Measurements from ENCODE around the gene SLFN5. TPM values are rescaled to one million over a fixed set of nuclear protein-coding genes. Genes with fewer than 3 reads are reported as not detected.
"Not testable (repeated sequence)": the region's sequence is repeated elsewhere in the genome, so short reads cannot be mapped to it uniquely, and the experiment has no call there.

Gene SLFN5
- total RNA-seq, 1 experiment from 2014 or later = 68.5 TPM

DNA sequence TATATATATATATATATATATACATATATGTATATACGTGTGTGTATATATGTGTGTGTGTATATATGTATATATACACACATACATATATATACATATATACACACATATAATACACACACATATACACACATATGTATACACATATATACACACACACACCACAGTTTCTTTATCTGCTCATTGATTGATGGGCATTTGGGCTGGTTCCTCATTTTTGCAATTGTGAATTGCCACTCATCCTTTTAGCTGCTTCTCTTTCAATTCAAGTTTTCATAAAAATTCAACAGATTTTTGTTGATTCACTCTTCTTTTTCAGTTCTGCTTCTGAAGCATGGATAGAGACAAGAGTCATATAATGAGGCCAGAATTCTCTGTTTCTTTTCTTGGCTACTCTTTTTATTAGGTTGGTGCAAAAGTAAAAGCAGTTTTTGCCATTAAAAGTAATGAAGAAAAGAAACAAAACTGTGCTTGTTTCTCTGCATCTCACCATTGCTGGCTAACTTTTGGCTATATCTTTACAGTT is 44.5 kb downstream of the SLFN5 start:
- no peak for DNase-seq (ENCODE audit: extremely low read depth, low read depth)

DNA sequence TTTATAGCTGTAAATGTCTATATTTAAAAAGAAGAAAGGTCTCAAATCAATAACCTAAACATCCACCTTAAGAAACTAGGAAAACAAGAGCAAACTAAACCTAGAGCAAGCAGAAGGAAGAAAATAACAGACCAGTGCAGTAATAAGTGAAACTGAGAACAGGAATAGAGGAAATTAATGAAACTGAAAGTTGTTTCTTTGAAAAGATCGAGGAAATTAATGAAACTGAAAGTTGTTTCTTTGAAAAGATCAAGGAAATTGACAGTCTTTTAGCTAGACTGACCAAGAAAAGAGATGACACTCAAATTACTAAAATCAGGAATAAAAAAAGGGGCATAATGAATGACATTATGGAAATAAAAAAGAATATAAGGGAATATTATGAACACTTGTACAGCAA is 46.4 kb downstream of the SLFN5 start:
- no peak for DNase-seq (ENCODE audit: extremely low read depth, low read depth)

DNA sequence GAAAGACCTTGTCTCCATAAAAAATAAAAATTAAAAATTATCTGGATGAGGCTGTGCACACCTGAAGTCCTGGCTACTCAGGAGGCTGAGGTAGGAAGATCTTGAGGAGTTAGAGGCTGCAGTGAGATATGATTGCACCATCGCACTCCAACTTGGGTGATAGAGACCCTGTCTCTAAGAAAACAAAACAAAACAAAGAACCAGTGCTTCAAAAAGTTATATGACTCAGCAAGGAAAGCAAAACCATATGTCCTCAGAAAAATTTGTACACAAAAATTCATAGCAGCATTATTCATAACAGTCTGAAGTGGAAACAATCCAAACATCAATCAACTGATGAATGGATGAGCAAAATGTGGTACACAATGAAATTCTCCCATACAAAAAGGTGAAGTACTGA is 48.9 kb downstream of the SLFN5 start:
- no peak for DNase-seq (ENCODE audit: extremely low read depth, low read depth)

DNA sequence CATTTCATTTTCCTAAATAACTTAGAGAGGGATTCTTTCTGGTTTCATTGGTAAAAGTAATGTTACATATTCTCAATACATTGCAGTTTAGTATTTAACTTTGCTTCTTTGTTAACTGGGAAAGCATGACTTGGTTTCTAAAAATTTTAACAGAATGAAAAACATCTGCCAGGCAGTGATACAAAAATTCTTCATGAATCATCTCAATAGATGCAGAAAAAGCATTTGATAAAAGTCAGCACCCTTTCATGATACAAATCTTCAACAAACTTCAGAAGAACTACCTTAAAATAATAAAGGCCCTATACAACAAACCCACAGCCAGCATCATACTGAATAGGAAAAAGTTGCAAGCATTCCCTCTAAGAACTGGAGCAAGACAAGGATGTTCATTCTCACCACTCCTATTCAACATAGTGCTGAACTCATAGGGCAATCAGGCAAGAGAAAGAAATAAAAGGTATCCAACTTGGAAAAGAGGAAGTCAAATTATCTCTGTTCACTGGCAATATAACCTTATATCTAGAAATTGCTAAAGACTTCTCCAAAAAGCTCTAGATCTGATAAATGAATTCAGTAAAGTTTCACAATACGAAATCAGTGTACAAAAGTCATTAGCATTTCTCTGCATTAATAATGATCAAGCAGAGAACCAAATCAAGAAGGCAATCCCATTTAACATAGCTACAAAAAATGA is 50.4 kb downstream of the SLFN5 start:
- DNase-seq (ENCODE audit: extremely low read depth, low read depth) = no peak

DNA sequence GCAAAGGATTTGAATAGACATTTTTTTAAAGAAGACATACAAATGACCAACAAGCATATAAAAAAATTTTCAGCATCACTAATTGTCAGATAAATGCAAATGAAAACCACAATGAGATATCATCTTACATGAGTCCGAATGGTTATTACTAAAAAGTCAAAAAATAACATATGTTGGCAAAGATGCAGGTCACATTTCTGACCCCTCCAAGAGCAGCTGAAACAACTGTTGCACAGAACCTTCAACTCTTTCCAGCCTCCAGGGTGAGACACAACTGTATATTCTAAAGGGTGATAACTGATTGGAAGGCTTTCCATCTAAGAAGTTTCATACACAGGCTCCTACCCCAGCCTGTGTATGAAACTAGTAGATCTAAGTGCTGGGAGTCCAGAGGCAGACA is 51.9 kb downstream of the SLFN5 start:
- no peak for DNase-seq (ENCODE audit: extremely low read depth, low read depth)

DNA sequence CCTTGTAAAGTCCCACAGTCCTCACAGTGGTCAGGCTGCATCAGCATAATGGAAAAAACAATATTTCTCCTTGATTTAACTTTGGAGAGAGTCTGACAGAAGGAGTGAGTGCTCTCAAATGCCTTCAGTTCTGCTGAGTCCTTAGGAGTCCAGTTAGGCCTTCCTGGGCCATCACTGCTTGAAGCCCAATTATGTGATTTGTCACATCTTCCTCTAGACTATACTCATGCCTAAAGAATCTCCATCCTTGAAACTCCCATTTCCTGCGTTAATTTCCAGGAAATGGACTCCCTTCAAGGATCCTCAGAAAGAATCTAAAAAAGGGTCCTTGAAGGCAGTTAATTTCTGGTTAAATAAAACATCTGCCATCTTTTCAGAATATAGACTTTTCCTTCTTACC is 52.8 kb downstream of the SLFN5 start:
- no peak for DNase-seq (ENCODE audit: extremely low read depth, low read depth)

DNA sequence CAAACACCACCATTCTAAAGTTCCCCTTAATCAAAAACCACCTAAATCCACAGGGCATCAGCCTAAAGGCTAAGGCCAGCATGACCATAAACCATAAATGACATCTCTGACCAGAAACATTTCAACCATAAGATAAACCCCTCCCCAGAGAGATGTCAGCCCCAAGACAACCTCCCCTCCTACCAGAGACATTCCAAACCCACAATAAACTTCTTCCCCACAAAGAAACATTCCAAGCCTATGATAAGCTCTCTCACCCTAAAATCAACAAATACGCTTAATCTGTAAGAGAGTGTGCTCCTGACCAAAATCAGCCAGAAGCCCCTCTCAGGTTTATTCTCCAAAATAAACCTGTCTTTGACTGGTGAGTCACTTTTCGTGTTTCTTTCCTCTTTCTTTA is 54.8 kb downstream of the SLFN5 start:
- no peak for DNase-seq (ENCODE audit: extremely low read depth, low read depth)

DNA sequence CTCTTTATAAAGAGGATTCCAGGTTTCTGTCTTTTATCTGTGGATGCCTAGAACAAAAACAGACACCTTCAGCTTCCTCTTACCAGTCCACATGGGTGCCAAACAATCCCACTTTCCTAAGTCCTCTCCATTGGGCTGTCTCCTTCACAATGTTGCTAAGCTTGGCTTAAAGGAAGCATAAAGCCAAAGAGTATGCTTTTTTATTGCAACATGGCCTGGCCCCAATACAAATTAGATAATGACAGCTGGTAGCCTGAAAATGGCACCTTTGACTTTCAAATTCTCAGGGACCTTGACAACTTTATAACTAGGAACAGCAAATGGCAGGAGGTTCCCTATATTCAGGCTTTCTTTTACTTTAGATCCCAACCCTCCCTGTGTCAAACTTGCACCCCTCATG is 55.8 kb downstream of the SLFN5 start:
- no peak for DNase-seq (ENCODE audit: extremely low read depth, low read depth)

DNA sequence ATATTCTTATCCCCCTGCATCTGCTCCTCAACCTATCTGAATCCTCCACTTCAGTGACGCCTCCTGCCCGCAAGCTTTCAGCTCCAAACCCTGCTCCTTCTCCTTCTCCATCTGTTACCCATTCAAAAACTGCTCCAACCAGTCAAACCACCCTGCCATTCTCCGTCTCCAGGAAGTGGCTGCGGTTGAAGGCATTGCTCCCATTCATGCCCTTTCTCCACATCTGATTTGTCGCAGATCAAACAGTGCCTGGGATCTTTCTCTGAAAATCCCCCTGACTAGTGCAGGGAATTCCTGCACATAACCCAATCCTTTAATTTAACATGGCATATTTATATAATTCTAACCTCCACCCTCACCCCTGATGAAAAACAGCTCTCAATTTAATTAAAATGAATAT is 56.3 kb downstream of the SLFN5 start:
- no peak for DNase-seq (ENCODE audit: extremely low read depth, low read depth)

DNA sequence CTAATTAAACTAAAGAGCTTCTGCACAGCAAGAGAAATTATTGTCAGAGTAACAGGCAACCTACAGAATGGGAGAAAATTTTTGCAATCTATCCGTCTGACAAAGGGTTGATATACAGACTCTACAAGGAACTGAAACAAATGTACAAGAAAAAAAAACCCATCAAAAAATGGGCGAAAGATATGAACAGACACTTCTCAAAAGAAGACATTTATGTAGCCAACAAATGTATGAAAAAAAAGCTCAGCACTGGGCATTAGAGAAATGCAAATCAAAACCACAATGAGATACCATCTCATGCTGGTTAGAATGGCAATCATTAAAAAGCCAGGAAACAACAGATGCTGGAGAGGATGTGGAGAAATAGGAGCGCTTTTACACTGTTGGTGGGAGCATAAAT is 66.5 kb downstream of the SLFN5 start:
- DNase-seq (ENCODE audit: extremely low read depth, low read depth) = not testable (repeated sequence)

DNA sequence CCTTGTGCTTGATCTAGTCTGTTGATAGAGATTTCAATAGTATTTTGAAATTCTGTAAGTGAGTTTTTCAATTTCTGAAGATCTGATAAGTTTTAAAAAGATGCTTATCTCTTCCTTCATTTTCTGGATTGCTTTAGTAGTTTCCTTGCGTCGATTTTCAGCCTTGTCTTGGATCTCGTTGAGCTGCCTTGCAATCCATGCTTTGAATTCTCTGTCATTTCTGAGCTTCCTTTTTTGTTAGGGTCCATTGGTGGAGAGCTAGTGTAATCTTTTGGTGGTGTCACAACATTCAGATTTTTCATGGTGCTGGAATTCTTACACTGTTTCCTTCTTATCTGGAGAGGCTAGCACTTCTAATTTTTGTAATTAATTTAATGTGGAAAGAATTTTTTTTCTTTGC is 69.5 kb downstream of the SLFN5 start:
- DNase-seq (ENCODE audit: extremely low read depth, low read depth) = no peak

DNA sequence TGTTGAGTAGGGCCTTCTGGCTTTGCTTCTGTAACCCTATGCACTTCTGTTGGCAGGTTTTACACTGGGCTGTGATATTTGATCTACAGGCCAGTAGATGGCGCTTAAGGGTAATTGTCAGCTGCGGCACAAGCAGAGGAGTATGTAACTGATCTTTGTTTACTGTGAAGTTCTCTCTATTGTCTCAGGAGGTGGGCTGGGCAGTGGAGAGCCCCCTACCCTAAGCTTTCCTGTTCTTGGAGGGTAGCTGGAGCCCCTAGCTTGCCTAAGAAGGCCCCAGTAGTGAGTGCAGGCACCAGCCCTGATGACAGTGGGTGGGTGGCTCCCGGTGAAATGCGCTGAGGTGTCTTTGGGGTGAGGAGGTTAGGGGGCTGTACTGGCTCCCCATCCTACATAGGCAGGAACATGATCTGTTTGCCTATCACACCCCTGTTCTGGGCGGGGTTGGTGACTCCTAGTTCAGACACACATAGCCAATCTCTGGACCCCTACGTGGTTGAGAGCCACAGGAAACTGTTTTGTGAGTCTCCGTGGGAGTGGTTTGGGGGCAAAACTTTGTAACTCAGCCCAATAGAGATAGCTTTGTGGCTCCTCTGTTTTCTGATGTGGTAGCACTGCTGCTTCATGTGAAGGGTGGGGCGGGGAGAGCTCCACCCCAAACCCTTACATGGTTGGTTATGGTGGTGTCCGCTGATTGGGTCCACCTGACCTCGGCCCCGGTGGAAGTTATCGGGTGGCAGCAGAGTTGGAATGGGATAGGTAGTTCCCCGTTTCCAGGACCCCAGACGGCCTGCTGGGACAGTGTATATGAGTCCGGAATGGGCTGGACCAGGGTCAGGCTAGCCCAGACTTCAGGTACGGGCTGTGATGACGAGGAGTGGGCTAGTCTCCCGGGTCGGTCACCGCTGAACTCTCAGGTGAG is 70.2 kb downstream of the SLFN5 start:
- peak; percentile 66 for DNase-seq (ENCODE audit: extremely low read depth, low read depth)

DNA sequence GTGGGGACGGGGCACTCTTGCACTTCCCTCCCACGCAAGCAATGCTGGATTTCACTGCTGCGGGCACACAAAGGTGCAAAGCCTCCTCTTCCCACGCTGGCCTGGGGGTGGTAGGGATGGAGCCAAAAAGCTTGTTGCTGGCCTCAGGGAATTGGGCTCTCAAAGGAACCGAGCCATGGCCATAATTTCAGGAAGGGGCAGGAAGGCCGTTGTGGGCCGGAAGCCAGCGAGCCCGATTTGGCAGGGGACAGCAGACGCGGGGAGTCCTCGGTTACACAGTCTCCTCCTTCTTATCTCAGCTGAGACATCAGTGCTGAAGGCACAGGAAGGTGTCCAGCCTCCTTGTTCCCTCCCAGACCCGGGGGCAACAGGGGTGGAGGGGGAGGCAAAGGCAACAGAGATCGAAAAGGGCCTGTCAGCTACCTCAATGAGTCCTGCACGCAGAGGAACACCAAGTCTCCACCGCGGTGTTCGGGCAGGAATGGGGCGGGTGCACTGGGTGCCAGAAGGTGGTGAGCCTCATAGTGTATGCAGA is 71.1 kb downstream of the SLFN5 start:
- no peak for DNase-seq (ENCODE audit: extremely low read depth, low read depth)

DNA sequence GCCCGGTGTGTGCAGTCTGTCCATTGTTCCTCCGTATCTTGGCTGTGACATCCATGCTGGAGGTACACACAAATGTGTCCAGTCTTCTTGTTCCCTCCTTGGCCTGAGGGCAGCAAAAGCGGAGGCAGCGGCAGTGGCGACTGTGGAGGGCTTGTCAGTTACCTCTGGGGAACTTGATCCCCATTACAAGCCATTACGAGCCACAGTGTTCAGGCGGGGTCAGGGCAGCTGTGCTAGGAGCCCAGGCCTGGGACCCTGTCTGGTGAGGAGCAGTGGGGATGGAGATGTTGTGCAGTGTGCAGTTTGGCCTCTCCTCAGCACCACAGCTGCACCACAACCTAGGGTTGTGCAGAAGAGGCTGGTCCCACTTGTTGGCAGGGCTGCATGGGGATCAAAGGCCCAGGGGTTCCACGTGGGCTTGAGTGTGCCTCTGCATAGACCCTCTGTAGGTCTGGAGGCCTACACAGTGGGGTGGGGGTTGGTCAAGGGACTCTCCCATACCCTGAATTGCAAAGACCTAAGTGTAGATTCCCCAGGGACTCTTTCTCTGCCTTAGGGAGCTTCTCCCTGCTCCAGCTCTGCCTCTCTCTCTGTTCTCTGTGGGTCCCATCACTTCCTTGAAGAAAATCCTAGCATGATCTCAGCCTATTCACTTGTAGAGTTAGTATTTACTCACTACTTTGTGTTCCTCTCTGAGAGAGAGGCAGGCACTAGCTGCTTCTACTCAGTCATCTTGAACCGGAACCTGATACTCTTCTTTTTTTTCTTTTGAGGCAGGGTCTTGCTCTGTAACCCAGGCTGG is 71.7 kb downstream of the SLFN5 start:
- DNase-seq (ENCODE audit: extremely low read depth, low read depth) = no peak

DNA sequence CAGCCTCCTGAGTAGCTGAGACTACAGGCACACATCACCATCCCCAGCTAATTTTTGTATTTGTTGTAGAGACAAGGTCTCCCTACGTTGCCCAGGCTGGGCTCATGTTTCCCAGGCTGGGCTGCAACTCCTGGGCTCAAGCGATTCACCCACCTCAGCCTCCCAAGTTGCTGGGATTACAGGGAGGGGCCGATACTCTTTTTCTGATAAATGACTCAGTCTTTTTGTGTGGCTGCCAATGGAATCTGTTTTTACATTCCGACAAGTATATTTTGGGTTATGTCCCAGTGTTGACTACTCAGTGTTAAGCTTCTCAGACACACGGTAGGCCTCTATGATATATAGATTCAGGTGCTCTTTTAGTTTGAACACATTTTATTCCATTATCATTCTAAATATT is 72.4 kb downstream of the SLFN5 start:
- DNase-seq (ENCODE audit: extremely low read depth, low read depth) = peak; percentile 20

DNA sequence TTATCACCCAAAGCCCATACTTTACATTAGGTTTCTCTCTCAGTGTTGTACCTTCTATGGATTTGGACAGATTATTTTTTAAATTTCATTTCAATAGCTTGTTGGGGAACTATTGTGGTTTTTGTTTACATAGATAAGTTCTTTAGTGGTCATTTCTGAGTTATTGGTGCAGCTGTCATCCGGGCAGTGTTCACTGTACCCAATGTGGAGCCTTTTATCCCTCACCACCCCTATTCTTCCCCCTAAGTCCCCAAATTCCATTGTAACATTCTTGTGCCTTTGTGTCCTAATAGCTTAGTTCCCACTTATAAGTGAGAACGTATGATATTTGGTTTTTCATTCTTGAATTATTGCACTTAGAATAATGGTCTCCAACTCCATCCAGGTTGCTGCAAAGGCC is 73.1 kb downstream of the SLFN5 start:
- no peak for DNase-seq (ENCODE audit: extremely low read depth, low read depth)

DNA sequence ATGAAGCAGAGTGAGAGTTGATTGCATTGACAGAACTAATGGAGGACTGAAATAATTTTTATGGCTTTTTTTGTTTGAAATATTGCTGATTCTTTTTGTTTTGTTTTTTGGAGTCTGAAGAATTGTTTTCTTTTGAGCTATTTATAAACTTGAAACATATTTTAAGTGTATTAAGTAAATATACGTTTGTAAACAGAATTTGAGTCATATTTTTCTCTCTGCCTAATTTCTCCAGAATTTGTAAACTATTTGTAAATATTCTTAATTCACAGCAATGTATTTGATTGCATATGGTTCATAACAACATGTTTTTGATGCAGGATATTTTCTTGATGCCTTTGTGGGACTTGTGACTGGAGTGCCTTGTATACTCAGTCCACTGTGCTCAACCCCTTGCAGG is 79.9 kb downstream of the SLFN5 start:
- DNase-seq (ENCODE audit: extremely low read depth, low read depth) = no peak

All from NCI-H460 (cell line).